Fibroblast of pulmonary artery (primary cell): ENCODE data around the gene VWA8.

ENCODE experiments used
- DNase-seq: peaks from one replicate; pipeline ENCODE4 v3.0.0-alpha.2; 2010; ENCODE audit warnings: low read depth
- H3K4me3 ChIP-seq: replicated peaks from 2 replicates; pipeline ENCODE4 v1.5.1; 2011; ENCODE audit warnings: low read depth, mild to moderate bottlenecking, control low read depth, low read length, moderate library complexity
- TF ChIP-seq, protein P1 (sequence below): IDR thresholded peaks from 2 replicates; pipeline ENCODE4 v1.5.1; 2011; ENCODE audit warnings: mild to moderate bottlenecking, control low read depth, low read length, inconsistent platforms; ENCODE audit errors: missing control alignments

Gene VWA8

DNA sequence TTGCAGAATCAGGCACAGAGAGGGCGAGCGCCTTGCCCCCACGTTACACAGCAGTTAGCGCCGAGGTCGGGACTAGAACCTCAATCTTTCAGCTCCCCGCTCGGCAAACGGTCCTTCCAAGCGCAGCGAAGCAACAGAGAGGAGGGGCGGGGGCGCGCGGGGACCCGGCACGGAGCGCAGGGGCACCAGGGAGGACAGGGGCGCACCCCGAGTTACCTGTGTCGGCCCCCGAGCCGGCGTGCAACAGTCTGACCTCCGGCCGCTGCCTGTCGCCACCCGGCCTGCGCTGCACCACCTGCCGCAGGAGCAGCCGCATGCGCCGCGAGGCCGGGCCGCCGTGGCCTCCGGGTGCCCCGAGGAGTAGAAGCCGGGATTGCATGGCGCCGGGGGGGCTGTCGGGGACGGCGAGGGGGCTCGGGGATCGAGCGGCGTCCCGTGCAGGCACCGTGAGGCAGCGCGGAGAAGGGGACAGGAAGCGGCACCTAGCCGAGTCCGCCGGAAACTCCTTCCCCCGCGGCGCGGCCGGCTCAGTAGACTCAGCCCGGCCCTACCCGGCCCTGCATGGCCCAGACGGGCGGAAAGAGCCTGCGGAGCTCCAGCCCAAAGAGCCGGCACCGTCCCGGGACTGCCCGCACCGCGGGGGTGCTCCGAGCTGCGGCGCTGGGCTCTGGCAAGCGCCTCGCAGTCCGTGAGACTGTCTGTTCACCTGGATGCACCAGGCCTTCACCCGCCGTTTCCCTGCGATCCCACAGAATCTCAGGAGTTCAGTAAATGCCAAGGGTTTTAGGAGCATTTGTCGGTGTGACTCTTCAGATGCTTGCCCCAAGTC is at the start of gene VWA8:
VWA8 (minus strand) TSS at position 473 of the 829 bp plus-strand sequence; CDS start at position 379, 94 bp downstream.
- TF ChIP-seq, protein P1, sequence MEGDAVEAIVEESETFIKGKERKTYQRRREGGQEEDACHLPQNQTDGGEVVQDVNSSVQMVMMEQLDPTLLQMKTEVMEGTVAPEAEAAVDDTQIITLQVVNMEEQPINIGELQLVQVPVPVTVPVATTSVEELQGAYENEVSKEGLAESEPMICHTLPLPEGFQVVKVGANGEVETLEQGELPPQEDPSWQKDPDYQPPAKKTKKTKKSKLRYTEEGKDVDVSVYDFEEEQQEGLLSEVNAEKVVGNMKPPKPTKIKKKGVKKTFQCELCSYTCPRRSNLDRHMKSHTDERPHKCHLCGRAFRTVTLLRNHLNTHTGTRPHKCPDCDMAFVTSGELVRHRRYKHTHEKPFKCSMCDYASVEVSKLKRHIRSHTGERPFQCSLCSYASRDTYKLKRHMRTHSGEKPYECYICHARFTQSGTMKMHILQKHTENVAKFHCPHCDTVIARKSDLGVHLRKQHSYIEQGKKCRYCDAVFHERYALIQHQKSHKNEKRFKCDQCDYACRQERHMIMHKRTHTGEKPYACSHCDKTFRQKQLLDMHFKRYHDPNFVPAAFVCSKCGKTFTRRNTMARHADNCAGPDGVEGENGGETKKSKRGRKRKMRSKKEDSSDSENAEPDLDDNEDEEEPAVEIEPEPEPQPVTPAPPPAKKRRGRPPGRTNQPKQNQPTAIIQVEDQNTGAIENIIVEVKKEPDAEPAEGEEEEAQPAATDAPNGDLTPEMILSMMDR, result no peak
- peak; percentile 82 for DNase-seq
- peak within 1 kb of the TSS; percentile 75 for H3K4me3 ChIP-seq

DNA sequence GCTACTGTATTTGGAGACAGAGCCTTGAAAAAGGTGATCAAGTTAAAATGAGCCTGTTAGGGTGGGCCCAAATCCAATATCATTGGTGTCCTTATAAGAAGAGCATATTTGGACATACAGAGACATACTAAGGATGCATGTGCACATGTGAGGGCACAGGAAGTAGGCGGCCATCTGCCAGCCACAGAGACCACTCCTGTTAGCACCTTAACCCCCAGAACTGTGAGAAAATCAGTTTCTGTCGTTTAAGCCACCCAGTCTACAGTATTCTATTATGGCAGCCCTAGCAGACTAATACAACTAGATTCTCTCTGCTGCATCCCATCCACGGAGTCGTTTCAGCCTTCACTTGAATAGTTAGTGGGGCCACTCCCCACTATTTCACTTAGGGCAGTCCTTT is 48.1 kb upstream of the VWA8 start:
- no peak overlapping the region for H3K4me3 ChIP-seq
- TF ChIP-seq, protein P1, result no peak
- no peak for DNase-seq

DNA sequence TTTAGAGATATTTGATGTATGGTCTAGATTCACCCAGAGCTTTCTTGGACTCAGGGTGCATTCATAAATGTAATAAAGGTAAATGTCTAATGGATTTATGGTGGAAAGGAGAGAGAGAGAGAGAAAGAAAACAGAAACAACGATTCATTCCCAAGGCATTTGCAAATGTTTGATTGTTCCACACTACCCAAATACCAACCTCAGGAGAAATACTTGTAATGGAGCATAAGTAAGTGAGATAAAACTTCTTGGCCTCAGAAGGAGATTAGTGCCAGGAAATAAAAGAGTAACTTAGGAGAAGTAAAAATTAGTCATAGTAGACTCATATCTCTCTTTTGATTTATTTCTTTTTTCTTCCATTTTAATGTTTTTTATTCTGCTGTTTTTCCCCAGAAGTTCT is 46.9 kb upstream of the VWA8 start:
- no peak overlapping the region for H3K4me3 ChIP-seq
- TF ChIP-seq, protein P1, result no peak
- peak; percentile 67 for DNase-seq

DNA sequence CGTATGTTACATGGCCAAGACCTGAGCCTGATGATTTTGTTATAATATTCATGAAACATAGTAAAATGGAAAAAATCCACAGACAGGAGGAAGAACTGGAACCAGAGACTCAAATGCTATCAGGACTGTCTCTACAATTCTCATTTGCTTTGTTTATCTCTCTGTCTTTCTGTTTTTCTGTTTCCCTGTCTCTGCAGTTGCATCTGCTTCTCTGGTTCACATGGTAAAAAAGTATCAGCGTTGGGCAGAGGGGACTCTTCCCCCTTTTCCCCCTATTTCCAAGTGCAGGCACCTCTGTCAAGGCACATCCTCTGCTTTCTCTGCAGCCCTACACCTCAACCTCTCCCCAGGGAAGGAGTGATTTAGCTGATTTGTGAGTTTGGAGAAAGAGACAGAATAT is 41.2 kb upstream of the VWA8 start:
- no peak overlapping the region for H3K4me3 ChIP-seq
- TF ChIP-seq, protein P1, result no peak
- no peak for DNase-seq

DNA sequence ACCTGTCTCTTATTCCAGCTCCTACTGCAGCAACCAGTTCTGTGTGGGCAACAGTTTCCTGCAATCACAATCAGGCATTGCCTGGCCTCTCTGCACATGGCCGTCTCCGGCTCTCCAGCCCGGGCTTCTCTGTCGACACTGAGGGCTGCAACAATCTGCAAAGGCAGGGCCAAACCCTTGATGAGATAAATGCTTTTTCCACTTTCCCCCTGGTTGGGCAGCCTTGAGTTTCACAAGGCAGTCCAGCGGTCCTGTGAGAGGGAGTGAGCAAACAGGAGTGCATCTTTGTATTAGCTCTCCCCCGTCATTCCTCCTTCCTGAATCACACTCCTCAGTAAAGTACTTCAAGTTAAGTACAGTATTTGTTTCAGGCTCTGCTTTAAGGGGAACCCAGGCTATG is 40.7 kb upstream of the VWA8 start:
- H3K4me3 ChIP-seq, result no peak overlapping the region
- peak; percentile 95 for DNase-seq
- TF ChIP-seq, protein P1, result no peak

DNA sequence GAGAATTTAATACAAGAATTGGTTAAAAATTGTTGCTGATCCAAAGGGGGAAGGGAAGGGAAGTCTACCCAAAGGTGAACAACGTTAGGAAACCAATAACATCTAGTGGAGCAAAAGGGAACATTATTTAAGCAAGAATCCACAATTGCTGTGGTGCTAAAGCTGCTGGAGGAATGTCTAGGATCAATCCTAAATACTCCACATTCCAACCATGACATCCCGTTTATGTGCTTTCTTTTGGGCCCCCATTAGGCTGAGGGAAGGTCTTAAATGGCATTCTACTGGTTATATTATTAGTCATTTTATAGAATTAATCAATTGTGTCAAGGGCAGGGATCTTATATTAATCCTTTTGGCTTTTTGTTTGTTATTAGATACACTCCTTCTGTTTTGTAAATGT is 39.9 kb upstream of the VWA8 start:
- H3K4me3 ChIP-seq, result no peak overlapping the region
- DNase-seq, result no peak
- TF ChIP-seq, protein P1, result no peak

DNA sequence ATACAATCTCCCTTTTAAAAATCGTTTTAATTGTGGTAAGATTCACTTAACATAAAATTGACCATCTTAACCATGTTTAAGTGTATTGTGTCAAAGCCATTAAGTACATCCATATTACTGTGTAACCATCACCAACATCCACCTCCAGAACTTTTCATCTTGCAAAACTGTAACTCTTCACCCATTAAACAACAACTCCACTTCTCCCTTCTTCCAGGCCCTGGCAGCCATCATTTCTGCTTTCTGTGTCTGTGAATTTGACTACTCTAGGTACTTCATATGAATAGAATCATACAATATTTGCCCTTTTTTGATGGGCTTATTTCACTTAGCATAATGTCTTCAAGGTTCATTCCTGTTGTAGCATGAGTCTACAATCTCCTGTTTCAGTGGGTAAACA is 36.5 kb upstream of the VWA8 start:
- no peak overlapping the region for H3K4me3 ChIP-seq
- TF ChIP-seq, protein P1, result no peak
- no peak for DNase-seq
